Measurements from ENCODE around the gene ETV6. TPM values are rescaled to one million over a fixed set of nuclear protein-coding genes. Genes with fewer than 3 reads are reported as not detected.

ETV6 gene
- polyA plus RNA-seq, 2 of the 4 experiments (the other 2 are of a cell fraction) = 4.0 to 7.0 TPM

DNA sequence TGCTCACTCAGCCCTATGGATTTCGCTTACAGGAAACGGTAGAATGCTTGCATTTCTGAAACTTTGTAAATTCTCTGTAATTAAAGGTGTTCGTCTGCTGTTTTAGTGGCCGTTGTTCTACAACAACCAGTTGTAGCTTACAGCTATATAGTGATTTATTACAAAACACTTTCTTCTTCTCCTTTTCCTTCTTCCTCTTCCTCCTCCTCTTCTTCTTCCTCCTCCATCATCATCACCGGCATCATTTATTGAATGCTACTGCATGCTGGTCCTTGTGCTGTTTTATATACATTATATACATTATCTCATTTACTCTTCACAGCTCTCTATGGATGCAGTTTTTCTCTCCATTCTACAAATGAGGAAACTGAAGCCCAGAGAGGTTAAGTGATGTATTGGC lies 6.4 kb downstream of the ETV6 start:
- ATAC-seq = no peak
- ChIA-PET CTCF (no interaction called here), POLR2A (no interaction called here)
- TF ChIP-seq RARB (CRISPR knock-in tag; IDR thresholded peaks at IDR 0.05) (no peak), JUNB (IDR thresholded peaks at IDR 0.05) (no peak), NFE2L2 (conservative IDR thresholded peaks at IDR 0.05; ENCODE audit: low read length) (no peak), KDM5A (IDR thresholded peaks at IDR 0.05) (no peak), JUN (IDR thresholded peaks at IDR 0.05) (no peak), FOSL2 (IDR thresholded peaks at IDR 0.05) (no peak), FOSL2 (CRISPR knock-in tag; IDR thresholded peaks at IDR 0.05) (no peak), RCOR1 (IDR thresholded peaks at IDR 0.05; ENCODE audit: low read depth, low read length) (no peak)
- no peaks in the 10 kb centered on the region for H3K9me3 ChIP-seq
- 93% methylated on average over 5 of the region's 5 CpGs for WGBS (ENCODE audit: missing lambda C conversion rate)
- H3K4me1 ChIP-seq = peaks cover 27% of the 10 kb centered on the region; the same call in 2 of the 3 replicates
- no peak overlapping the region for H3K4me3 ChIP-seq
- DNase-seq (ENCODE audit: low read depth in 1 of 2, low spot score in 1 of 2) = no peak
- H3K27ac ChIP-seq = no peak overlapping the region
- no peak for FAIRE-seq
- H3K4me2 ChIP-seq = no peak overlapping the region

DNA sequence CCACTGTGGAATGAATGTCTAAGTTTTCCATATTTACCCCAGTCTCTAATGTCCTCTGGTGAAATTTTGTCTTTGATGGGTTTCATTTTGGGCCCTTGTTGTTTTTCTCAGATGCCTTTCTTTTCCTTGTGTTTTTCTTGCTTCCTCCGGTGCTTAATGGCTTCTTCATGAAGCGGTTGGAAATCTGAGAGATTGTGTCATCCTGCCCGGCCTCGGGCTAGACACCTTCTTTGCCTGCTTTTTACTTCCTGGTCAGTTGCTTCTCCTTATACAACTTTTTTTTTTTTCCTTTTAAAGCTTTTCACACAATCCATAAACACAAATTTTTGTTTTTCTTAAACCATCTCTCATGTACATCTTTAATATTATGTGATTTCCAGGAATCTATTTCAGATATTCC lies 7.1 kb downstream of the ETV6 start:
- Histone ChIP-seq H3K4me1 (peaks cover 20% of the 10 kb centered on the region; the same call in 2 of the 3 replicates), H3K4me2 (no peak overlapping the region), H3K27ac (no peak overlapping the region), H3K4me3 (no peak overlapping the region), H3K9me3 (no peaks in the 10 kb centered on the region)
- POLR2A ChIA-PET = no interaction called here
- WGBS (ENCODE audit: missing lambda C conversion rate) = 76% methylated on average over 4 of the region's 4 CpGs
- no peak for TF ChIP-seq FOXS1 (CRISPR knock-in tag; IDR thresholded peaks at IDR 0.05)
- CTCF ChIA-PET = interaction anchor here (1.4 kb wide), 1 partner anchor 14 kb away, joined by 3 read pairs; no protein-coding TSS in a partner anchor
- DNase-seq (ENCODE audit: low read depth in 1 of 2, low spot score in 1 of 2) (no peak), ATAC-seq (no peak), FAIRE-seq (no peak)

DNA sequence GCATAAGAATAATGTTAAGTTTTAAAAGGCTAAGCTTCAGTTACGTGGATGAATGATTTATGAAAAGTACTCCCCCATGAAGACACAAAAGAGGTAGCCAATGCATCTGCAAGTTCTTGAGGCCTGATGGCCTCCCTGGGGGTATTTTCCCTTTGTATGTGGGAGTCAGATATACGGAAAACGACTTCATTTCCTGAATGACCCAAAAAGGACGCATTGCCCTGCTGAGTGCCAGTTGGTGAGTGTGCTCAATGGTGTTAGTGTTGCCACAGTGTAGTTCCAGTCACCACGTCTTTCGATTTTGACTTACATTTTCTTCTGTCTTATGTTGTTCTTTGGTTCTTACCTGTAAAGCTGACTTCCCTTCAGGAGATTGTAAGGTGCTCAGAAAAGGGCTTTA lies 8.0 kb downstream of the ETV6 start:
- WGBS (ENCODE audit: missing lambda C conversion rate) = 96% methylated on average over 6 of the region's 6 CpGs
- no peak overlapping the region for H3K4me2 ChIP-seq
- H3K9me3 ChIP-seq = no peaks in the 10 kb centered on the region
- H3K4me1 ChIP-seq = peaks cover 14% of the 10 kb centered on the region; the same call in 1 of the 3 replicates
- TF ChIP-seq, protein P1, sequence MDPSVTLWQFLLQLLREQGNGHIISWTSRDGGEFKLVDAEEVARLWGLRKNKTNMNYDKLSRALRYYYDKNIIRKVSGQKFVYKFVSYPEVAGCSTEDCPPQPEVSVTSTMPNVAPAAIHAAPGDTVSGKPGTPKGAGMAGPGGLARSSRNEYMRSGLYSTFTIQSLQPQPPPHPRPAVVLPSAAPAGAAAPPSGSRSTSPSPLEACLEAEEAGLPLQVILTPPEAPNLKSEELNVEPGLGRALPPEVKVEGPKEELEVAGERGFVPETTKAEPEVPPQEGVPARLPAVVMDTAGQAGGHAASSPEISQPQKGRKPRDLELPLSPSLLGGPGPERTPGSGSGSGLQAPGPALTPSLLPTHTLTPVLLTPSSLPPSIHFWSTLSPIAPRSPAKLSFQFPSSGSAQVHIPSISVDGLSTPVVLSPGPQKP (IDR thresholded peaks at IDR 0.05; ENCODE audit: low read depth, low read length) = no peak
- TF ChIP-seq SREBF2 (IDR thresholded peaks at IDR 0.05) = no peak
- TF ChIP-seq HOXB13 (CRISPR knock-in tag; IDR thresholded peaks at IDR 0.05; ENCODE audit: low read depth) = no peak
- TF ChIP-seq CBX8 (IDR thresholded peaks at IDR 0.05) = no peak
- ChIA-PET POLR2A (no interaction called here), CTCF (interaction anchor here (1.4 kb wide), 1 partner anchor 13 kb away, joined by 3 read pairs; no protein-coding TSS in a partner anchor)
- no peak overlapping the region for H3K27ac ChIP-seq
- FAIRE-seq (no peak), ATAC-seq (no peak), DNase-seq (ENCODE audit: low read depth in 1 of 2, low spot score in 1 of 2) (no peak)
- no peak overlapping the region for H3K4me3 ChIP-seq

- 88% methylated on average over 2 of the region's 2 CpGs for WGBS (ENCODE audit: missing lambda C conversion rate)
- Histone ChIP-seq H3K4me1 (peaks cover 14% of the 10 kb centered on the region; the same call in 1 of the 3 replicates), H3K4me2 (peak overlapping the region; percentile 5; the same call in 1 of the 3 replicates), H3K9me3 (no peaks in the 10 kb centered on the region), H3K27ac (no peak overlapping the region), H3K4me3 (no peak overlapping the region)
- CTCF ChIA-PET = interaction anchor here (0.9 kb wide), 1 partner anchor 10 kb away, joined by 3 read pairs; no protein-coding TSS in a partner anchor
- FAIRE-seq = no peak
- TF ChIP-seq USF2 (IDR thresholded peaks at IDR 0.05) = no peak
- TF ChIP-seq JUNB (IDR thresholded peaks at IDR 0.05) = no peak
- TF ChIP-seq, protein P2, sequence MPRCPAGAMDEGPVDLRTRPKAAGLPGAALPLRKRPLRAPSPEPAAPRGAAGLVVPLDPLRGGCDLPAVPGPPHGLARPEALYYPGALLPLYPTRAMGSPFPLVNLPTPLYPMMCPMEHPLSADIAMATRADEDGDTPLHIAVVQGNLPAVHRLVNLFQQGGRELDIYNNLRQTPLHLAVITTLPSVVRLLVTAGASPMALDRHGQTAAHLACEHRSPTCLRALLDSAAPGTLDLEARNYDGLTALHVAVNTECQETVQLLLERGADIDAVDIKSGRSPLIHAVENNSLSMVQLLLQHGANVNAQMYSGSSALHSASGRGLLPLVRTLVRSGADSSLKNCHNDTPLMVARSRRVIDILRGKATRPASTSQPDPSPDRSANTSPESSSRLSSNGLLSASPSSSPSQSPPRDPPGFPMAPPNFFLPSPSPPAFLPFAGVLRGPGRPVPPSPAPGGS (IDR thresholded peaks at IDR 0.05) = no peak
- TF ChIP-seq GATA3 (IDR thresholded peaks at IDR 0.05; ENCODE audit: borderline replicate concordance) = no peak
- TF ChIP-seq RNF2 (IDR thresholded peaks at IDR 0.05; ENCODE audit: borderline replicate concordance, low read depth) = no peak
- no peak for TF ChIP-seq MAFK (IDR thresholded peaks at IDR 0.05; ENCODE audit: partially characterized antibody)
- no peak for TF ChIP-seq RAD21 (conservative IDR thresholded peaks at IDR 0.05 in 1 of 2, IDR thresholded peaks at IDR 0.05 in 1 of 2)
- TF ChIP-seq SMC3 (IDR thresholded peaks at IDR 0.05) = no peak
- TF ChIP-seq, protein P3, sequence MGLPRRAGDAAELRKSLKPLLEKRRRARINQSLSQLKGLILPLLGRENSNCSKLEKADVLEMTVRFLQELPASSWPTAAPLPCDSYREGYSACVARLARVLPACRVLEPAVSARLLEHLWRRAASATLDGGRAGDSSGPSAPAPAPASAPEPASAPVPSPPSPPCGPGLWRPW (IDR thresholded peaks at IDR 0.05) = no peak
- TF ChIP-seq EHMT2 (IDR thresholded peaks at IDR 0.05; ENCODE audit: low read depth) = no peak
- TF ChIP-seq PHF8 (IDR thresholded peaks at IDR 0.05; ENCODE audit: borderline replicate concordance, low read depth) = no peak
- TF ChIP-seq ZNF302 (CRISPR knock-in tag; IDR thresholded peaks at IDR 0.05) = no peak
- no peak for TF ChIP-seq RARB (CRISPR knock-in tag; IDR thresholded peaks at IDR 0.05)
- no peak for TF ChIP-seq KDM5A (IDR thresholded peaks at IDR 0.05)
- TF ChIP-seq FOSB (CRISPR knock-in tag; IDR thresholded peaks at IDR 0.05) = no peak
- TF ChIP-seq, protein P1 (IDR thresholded peaks at IDR 0.05; ENCODE audit: low read depth, low read length) = no peak
- no peak for TF ChIP-seq EP300 (IDR thresholded peaks at IDR 0.05)
- no peak for TF ChIP-seq JUN (IDR thresholded peaks at IDR 0.05)
- no peak for TF ChIP-seq KDM1A (IDR thresholded peaks at IDR 0.05; ENCODE audit: low read depth)
- TF ChIP-seq POLR2AphosphoS2 (conservative IDR thresholded peaks at IDR 0.05; ENCODE audit: low read length) = no peak
- no peak for ATAC-seq
- POLR2A ChIA-PET = interaction anchor here (1.1 to 1.4 kb wide), 2 partner anchors 10 to 13 kb away, joined by 3 to 5 read pairs; partner anchors contain the start of gene ETV6
- no peak for DNase-seq (ENCODE audit: low read depth in 1 of 2, low spot score in 1 of 2)
Observed at GRCh38 chr12:11658791-11659190, 9.3 kb downstream of the ETV6 start.

Measured in A549 (cell line).